Esophagus squamous epithelium (tissue), 4 donors: ENCODE data around the gene FGFR3.

ENCODE experiments used
- CTCF ChIP-seq, 6 experiments: fragments of 450-650 bp in 4 of 6; fragments of 200-600 bp in 2 of 6; sonication (generic) in 2 of 6; IDR thresholded peaks; one replicate each; pipeline ENCODE4 v1.5.1; 2016 to 2019; ENCODE audit warnings: antibody characterized with exemption in 6 of 6, mild to moderate bottlenecking in 4 of 6, moderate library complexity in 4 of 6
- POLR2A ChIP-seq, 4 donors: fragments of 450-650 bp; IDR thresholded peaks; one replicate each; pipeline ENCODE4 v1.6.1; 2017; ENCODE audit warnings: antibody characterized with exemption in 4 of 4, mild to moderate bottlenecking in 4 of 4, moderate library complexity in 3 of 4

DNA sequence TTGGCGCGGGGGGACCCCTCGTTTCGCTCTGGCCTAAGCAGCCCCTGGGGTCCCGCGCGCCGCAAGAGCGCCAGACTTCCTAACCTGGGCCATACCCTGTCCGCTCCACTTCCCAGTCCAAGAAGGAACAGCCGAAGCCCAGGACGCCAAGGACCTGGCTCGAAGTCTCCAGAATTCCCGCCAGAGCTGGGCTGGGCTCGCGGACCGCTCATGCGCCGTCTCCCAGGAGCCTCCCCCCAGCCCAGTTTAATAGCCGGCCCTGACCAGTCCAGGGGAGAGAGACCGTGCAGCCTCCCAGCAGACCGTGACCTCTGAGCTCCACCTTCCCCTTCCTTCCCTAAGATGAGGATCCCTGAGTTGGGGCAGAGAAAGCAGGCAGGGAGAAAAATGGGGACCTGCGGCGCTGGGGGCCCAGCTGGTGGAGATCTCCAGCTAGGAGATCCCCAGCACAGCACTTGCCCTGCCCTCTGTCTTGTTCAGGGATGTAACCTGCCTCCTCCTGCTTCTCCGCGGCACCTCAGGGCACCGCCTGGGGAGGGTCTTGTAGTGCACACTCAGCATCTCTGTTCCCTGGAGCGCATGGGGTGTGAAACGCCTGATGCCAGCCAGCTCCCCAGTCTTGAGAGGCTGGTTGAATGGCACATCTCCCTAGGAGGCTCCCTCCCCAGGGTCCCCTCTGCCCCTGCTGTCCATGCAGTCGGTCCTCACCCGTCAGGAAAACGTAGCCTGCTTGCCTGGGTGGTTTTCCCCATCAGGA is 64.0 kb downstream of the FGFR3 start:
- TF ChIP-seq CTCF (IDR thresholded peaks at IDR 0.05) (no peak), POLR2A (IDR thresholded peaks at IDR 0.05) (no peak)
